Measurements from ENCODE around the gene NRDC.

- no peak for TF ChIP-seq KLF16 (tag by site-specific recombination; IDR thresholded peaks at IDR 0.05)
- no peak for TF ChIP-seq CTCF (tag by site-specific recombination; IDR thresholded peaks at IDR 0.05)
- no peak for TF ChIP-seq ZNF518A (tag by site-specific recombination; conservative IDR thresholded peaks at IDR 0.05; ENCODE audit: low read depth)
- no peak for TF ChIP-seq YY1 (tag by site-specific recombination; IDR thresholded peaks at IDR 0.05)
- TF ChIP-seq ZNF707 (tag by site-specific recombination; IDR thresholded peaks at IDR 0.05) = no peak
- no peak for TF ChIP-seq ZNF157 (tag by site-specific recombination; IDR thresholded peaks at IDR 0.05)
- no peak for TF ChIP-seq ZNF449 (tag by site-specific recombination; IDR thresholded peaks at IDR 0.05)
- TF ChIP-seq ZBTB1 (tag by site-specific recombination; IDR thresholded peaks at IDR 0.05) = no peak
- no peak for TF ChIP-seq ZFHX2 (tag by site-specific recombination; conservative IDR thresholded peaks at IDR 0.05)
- no peak for TF ChIP-seq KLF10 (tag by site-specific recombination; IDR thresholded peaks at IDR 0.05)
- no peak for TF ChIP-seq PRDM2 (tag by site-specific recombination; IDR thresholded peaks at IDR 0.05; ENCODE audit: borderline replicate concordance)
- TF ChIP-seq ZBTB7A (tag by site-specific recombination; IDR thresholded peaks at IDR 0.05; ENCODE audit: low read depth) = no peak
- no peak for TF ChIP-seq ZNF530 (tag by site-specific recombination; IDR thresholded peaks at IDR 0.05; ENCODE audit: low read depth)
Measured at GRCh38 chr1:51790385-51790784, 88.1 kb downstream of the NRDC start.
